Measurements from ENCODE around the gene RNF208. TPM values are rescaled to one million over a fixed set of nuclear protein-coding genes. Genes with fewer than 3 reads are reported as not detected.

Gene RNF208
- total RNA-seq, 5 donors from 2014 or later (not counting 1 experiment from before 2014, with no cell fraction given), result 0.56 to 1.6 (median 1.5) TPM

DNA sequence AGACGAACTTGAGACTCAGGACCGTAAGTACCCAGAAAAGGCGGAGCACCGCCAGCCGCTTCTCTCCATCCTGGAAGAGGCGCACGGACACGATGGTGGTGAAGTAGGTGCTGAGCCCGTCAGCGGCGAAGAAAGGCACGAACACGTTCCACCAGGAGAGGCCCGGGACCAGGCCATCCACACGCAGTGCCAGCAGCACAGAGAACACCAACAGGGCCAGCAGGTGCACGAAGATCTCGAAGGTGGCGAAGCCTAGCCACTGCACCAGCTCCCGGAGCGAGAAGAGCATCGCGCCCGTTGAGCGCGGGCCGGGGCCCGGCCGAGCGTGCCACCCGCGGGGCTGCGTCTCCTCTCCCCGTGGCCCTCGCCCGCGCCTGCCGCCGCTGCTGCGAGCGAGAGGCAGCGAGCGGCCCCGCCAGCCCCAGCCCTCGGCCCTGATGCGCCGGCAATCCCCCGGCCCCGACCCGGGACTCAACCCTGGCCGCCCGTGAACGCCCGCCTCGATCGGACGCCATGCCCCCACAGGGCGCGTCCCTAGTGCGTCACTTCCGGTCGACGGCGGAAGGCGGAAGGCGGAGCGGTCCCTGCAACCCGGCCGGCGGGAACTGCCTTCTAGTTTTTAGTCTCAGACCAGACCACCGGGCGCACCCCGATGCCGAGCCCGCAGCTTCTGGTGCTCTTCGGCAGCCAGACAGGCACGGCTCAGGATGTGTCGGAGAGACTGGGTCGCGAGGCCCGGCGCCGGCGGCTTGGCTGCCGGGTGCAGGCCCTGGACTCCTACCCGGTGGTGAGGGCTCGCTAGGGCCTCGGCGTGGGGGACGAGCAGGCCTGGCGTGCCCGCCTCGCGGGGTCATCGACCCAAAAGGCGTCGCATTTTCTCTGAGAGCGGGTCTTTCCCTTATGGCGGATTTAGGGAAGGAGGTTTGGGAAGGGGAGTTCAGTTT is 16.6 kb downstream of the RNF208 start, which contains the start of the genes NDOR1 and TMEM203:
Gene NDOR1, plus strand, starts transcription at position 575 of the 944 bp plus-strand sequence. Its CDS starts 78 bp downstream, at position 653.
Gene TMEM203, minus strand, starts transcription at position 523 of the 944 bp plus-strand sequence. Its CDS starts 234 bp downstream, at position 289.
- H3K27me3 Mint-ChIP-seq, result no peaks in the 10 kb centered on the region
- ATAC-seq (replicated peaks in 1 of 4), result peak; percentile 50 to 59 (median 54)
- WGBS (ENCODE audit: insufficient coverage), result under 1% methylated on average over 95 of the region's 98 CpGs
- ChIA-PET CTCF (interaction anchor here in 1 of 2 donors (0.6 kb wide), 1 partner anchor 31 kb away, joined by 3 read pairs; no protein-coding TSS in a partner anchor), POLR2A (interaction anchor here (1.0 to 1.2 kb wide), 2 partner anchors 17 to 36 kb away, joined by 3 to 4 read pairs; partner anchors contain the start of genes RNF208 (in 1 of the 2) and TUBB4B (in 1 of the 2))
- H3K4me3 Mint-ChIP-seq, result peak within 1 kb of the TSS; percentile 90 to 92 (median 91)
- H3K27me3 ChIP-seq (replicated peaks in 1 of 2; ENCODE audit: control insufficient read depth in 2 of 2, extremely low read depth in 1 of 2, insufficient read depth in 2 of 2, low read length in 1 of 2), result no peaks in the 10 kb centered on the region
- H3K4me1 Mint-ChIP-seq, result peaks cover 39 to 63% (median 48%) of the 10 kb centered on the region in 3 donors
- DNase-seq, result peak; percentile 80 to 95 (median 91)
- peaks cover 22 to 51% of the 10 kb centered on the region in 2 experiments for H3K4me1 ChIP-seq (ENCODE audit: control insufficient read depth in 1 of 2, extremely low read depth in 1 of 2, insufficient read depth in 2 of 2, low read length in 2 of 2)
- peak within 1 kb of the TSS; percentile 73 for H3K27ac ChIP-seq (ENCODE audit: low read length)
- peaks cover 9% of the 10 kb centered on the region for H3K36me3 Mint-ChIP-seq
- H3K27ac Mint-ChIP-seq, result peak within 1 kb of the TSS; percentile 88 to 89
- no peaks in the 10 kb centered on the region for H3K9me3 ChIP-seq
- H3K4me3 ChIP-seq (ENCODE audit: control insufficient read depth in 1 of 2, extremely low read depth in 1 of 2, low read length in 1 of 2), result peak within 1 kb of the TSS; percentile 71 to 88
- peaks cover 0 to 6% of the 10 kb centered on the region in 2 donors for H3K36me3 ChIP-seq (ENCODE audit: control insufficient read depth in 2 of 2, extremely low read depth in 1 of 2, insufficient read depth in 1 of 2, low read length in 1 of 2)
- no peaks in the 10 kb centered on the region for H3K9me3 Mint-ChIP-seq

DNA sequence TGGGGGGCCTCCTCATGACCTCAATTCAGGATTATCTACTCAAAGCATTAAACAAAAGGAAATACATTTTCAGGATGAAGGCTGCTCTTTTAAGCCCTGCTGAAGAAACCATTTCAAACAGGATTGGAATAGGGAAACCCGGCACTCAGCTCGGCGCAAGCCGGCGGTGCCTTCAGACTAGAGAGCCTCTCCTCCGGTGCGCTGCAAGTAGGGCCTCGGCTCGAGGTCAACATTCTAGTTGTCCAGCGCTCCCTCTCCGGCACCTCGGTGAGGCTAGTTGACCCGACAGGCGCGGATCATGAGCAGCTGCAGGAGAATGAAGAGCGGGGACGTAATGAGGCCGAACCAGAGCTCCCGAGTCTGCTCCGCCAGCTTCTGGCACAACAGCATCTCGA is 17.3 kb downstream of the RNF208 start:
- Mint-ChIP-seq H3K36me3 (peaks cover 9% of the 10 kb centered on the region), H3K9me3 (no peaks in the 10 kb centered on the region), H3K27me3 (no peaks in the 10 kb centered on the region), H3K4me1 (peaks cover 39 to 63% (median 48%) of the 10 kb centered on the region in 3 donors), H3K27ac (peak overlapping the region; percentile 88 to 89), H3K4me3 (peak overlapping the region; percentile 90 to 92 (median 91))
- ATAC-seq (replicated peaks in 1 of 4) (no peak), DNase-seq (no peak)
- peaks cover 0 to under 1% of the 10 kb centered on the region in 2 experiments for H3K27me3 ChIP-seq (replicated peaks in 1 of 2; ENCODE audit: control insufficient read depth in 2 of 2, extremely low read depth in 1 of 2, insufficient read depth in 2 of 2, low read length in 1 of 2)
- 21% methylated on average over 20 of the region's 21 CpGs for WGBS (ENCODE audit: insufficient coverage)
- H3K9me3 ChIP-seq, result no peaks in the 10 kb centered on the region
- H3K4me3 ChIP-seq (ENCODE audit: control insufficient read depth in 1 of 2, extremely low read depth in 1 of 2, low read length in 1 of 2), result peak overlapping the region; percentile 71 to 88
- H3K4me1 ChIP-seq (ENCODE audit: control insufficient read depth in 1 of 2, extremely low read depth in 1 of 2, insufficient read depth in 2 of 2, low read length in 2 of 2), result peaks cover 22 to 53% of the 10 kb centered on the region in 2 experiments
- ChIA-PET CTCF (interaction anchor here in 1 of 2 donors (0.5 to 0.6 kb wide), 2 partner anchors 32 to 84 kb away, joined by 3 read pairs; no protein-coding TSS in a partner anchor), POLR2A (interaction anchor here in 1 of 2 donors (1.2 kb wide), 1 partner anchor 36 kb away, joined by 4 read pairs; the partner anchor contains the start of gene TUBB4B)
- H3K27ac ChIP-seq (ENCODE audit: low read length), result peak overlapping the region; percentile 73
- peaks cover 0 to 6% of the 10 kb centered on the region in 2 donors for H3K36me3 ChIP-seq (ENCODE audit: control insufficient read depth in 2 of 2, extremely low read depth in 1 of 2, insufficient read depth in 1 of 2, low read length in 1 of 2)

DNA sequence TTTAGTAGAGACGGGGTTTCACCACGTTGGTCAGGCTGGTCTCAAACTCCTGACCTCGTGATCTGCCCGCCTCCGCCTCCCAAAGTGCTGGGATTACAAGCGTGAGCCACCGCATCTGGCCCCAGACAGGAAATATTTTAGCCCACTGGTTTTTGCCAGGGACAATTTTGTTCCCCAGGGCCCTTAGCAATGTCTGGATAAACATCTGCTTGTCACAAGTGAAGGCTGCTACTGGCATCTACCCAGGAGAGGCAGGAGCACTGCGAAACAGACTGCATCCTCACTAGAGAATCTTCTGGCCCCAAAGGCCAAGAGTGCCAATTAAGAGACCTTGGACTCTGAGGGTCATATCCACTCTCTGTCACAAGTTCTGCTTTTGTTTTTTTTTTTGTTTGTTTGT is 19.1 kb downstream of the RNF208 start:
- no peak for ATAC-seq (replicated peaks in 1 of 4)
- Mint-ChIP-seq H3K4me3 (no peak overlapping the region), H3K4me1 (peaks cover 39 to 66% (median 48%) of the 10 kb centered on the region in 3 donors), H3K27me3 (no peaks in the 10 kb centered on the region), H3K36me3 (peaks cover 6% of the 10 kb centered on the region), H3K27ac (no peak overlapping the region), H3K9me3 (no peaks in the 10 kb centered on the region)
- Histone ChIP-seq H3K36me3 (ENCODE audit: control insufficient read depth in 2 of 2, extremely low read depth in 1 of 2, insufficient read depth in 1 of 2, low read length in 1 of 2) (peaks cover 0 to 2% of the 10 kb centered on the region in 2 donors), H3K27me3 (replicated peaks in 1 of 2; ENCODE audit: control insufficient read depth in 2 of 2, extremely low read depth in 1 of 2, insufficient read depth in 2 of 2, low read length in 1 of 2) (peaks cover 0 to 11% of the 10 kb centered on the region in 2 experiments), H3K9me3 (no peaks in the 10 kb centered on the region), H3K4me1 (ENCODE audit: control insufficient read depth in 1 of 2, extremely low read depth in 1 of 2, insufficient read depth in 2 of 2, low read length in 2 of 2) (peaks cover 22 to 66% of the 10 kb centered on the region in 2 experiments), H3K4me3 (ENCODE audit: control insufficient read depth in 1 of 2, extremely low read depth in 1 of 2, low read length in 1 of 2) (no peak overlapping the region), H3K27ac (ENCODE audit: low read length) (no peak overlapping the region)
- WGBS (ENCODE audit: insufficient coverage), result 97% methylated on average over 4 of the region's 8 CpGs
- ChIA-PET POLR2A (interaction anchor here in 1 of 2 donors (0.7 kb wide), 1 partner anchor 51 kb away, joined by 4 read pairs; no protein-coding TSS in a partner anchor), CTCF (interaction anchor here in 1 of 2 donors (0.7 kb wide), 1 partner anchor 14 kb away, joined by 5 read pairs; no protein-coding TSS in a partner anchor)
- no peak for DNase-seq

DNA sequence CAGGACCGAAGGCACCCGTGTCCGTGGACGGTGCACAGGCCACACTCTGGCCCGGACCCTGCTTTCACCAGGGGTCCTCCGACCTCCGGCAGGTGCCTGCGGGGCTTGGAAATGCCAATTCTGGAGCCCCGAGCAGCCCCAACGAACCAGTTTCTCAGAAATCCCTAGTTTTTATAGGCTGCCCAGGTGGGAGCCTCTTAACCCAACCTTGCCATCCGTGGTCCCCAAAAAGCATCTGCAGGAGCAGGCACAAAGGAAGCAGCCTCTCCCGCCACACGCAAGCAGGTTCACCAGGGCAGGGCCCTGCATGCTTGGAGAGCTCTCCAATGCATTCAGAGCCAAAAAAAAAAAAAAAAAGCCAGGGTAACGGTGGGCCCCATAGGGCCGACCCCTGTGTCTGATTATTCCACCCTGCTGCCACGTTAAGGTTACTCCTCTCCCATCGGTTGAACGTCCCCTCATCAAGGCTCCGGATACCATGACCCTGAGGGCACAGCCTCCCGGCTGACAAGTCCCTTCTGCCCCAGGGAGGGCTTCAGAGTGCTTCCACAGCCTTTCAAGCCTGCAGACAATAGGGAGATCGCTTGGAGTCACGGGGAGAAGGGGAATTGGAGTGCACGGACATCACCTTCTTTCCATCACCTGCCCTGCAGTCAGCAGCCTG is 20.7 kb downstream of the RNF208 start:
- peaks cover 18 to 55% of the 10 kb centered on the region in 2 experiments for H3K4me1 ChIP-seq (ENCODE audit: control insufficient read depth in 1 of 2, extremely low read depth in 1 of 2, insufficient read depth in 2 of 2, low read length in 2 of 2)
- H3K36me3 Mint-ChIP-seq, result no peaks in the 10 kb centered on the region
- peaks cover 25 to 53% (median 35%) of the 10 kb centered on the region in 3 donors for H3K4me1 Mint-ChIP-seq
- peak overlapping the region; percentile 78 to 89 (median 81) for H3K4me3 Mint-ChIP-seq
- ChIA-PET CTCF (interaction anchor here in 1 of 2 donors (0.6 to 0.9 kb wide), 2 partner anchors 13 to 68 kb away, joined by 3 to 4 read pairs; partner anchors contain the start of genes ANAPC2 and SSNA1), POLR2A (interaction anchor here (0.6 to 1.6 kb wide), 5 partner anchors 11 to 115 kb away, joined by 3 to 7 read pairs (median 4); partner anchors contain the start of genes MAN1B1 (in 1 of the 2) and TUBB4B (in 1 of the 2))
- 31% methylated on average over 22 of the region's 23 CpGs for WGBS (ENCODE audit: insufficient coverage)
- ATAC-seq (replicated peaks in 1 of 4) (no peak), DNase-seq (no peak)
- H3K9me3 ChIP-seq, result no peaks in the 10 kb centered on the region
- no peaks in the 10 kb centered on the region for H3K9me3 Mint-ChIP-seq
- no peaks in the 10 kb centered on the region for H3K27me3 Mint-ChIP-seq
- peaks cover 0 to 2% of the 10 kb centered on the region in 2 donors for H3K36me3 ChIP-seq (ENCODE audit: control insufficient read depth in 2 of 2, extremely low read depth in 1 of 2, insufficient read depth in 1 of 2, low read length in 1 of 2)
- peak overlapping the region; percentile 84 for H3K27ac ChIP-seq (ENCODE audit: low read length)
- peaks cover 0 to 11% of the 10 kb centered on the region in 2 experiments for H3K27me3 ChIP-seq (replicated peaks in 1 of 2; ENCODE audit: control insufficient read depth in 2 of 2, extremely low read depth in 1 of 2, insufficient read depth in 2 of 2, low read length in 1 of 2)
- peak overlapping the region; percentile 78 to 79 for H3K27ac Mint-ChIP-seq
- peak overlapping the region; percentile 75 to 83 for H3K4me3 ChIP-seq (ENCODE audit: control insufficient read depth in 1 of 2, extremely low read depth in 1 of 2, low read length in 1 of 2)

DNA sequence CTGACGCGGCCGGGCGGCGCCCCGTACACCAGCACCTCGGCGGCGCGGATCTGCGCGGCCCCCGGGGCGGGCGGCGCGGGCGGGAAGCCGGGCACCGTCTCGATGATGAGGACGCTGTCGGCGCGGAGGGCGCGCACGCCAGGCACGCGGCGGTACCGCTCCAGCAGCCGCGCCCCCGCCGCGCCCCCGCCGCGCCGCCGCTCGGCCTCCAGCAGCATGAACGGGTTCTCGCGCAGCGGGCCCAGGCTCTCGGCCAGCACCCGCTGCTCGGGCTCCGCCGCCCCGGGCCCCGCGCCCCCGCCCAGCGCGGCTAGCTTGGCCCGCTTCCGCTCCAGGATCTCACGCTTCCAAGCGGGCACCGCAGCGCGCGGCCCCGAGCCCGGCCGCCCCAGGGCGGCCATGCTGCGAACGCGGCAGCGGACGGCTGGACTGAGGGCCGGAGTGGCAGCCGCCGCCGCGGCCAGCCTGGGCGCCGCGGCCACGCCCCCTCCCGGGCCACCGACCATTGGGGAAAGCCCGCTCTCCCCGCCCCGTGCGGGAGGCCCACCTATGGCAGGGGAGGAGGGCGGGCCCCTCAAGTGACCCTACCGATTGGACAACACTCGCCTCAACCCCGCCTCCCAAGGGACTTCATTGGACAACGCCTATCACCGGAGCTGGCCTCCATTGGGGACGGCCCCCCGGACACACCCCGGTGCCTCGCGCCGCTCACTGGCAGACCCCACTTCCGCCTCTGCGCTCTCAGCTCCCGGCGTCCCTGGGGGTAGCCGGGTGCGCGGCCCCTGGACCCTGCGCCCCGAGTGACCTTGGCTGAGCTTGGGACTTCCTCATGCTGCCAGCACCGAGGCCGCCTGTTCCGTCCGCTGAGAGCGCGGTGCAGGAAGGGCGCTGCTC is 21.5 kb downstream of the RNF208 start, which contains the start of gene TPRN:
Gene TPRN, minus strand, starts transcription at position 431 of the 894 bp plus-strand sequence. Its CDS starts 30 bp downstream, at position 401.
- H3K27me3 Mint-ChIP-seq, result no peaks in the 10 kb centered on the region
- peak within 1 kb of the TSS; percentile 81 to 89 (median 81) for H3K4me3 Mint-ChIP-seq
- ChIA-PET CTCF (interaction anchor here in 1 of 2 donors (0.5 to 0.9 kb wide), 3 partner anchors 12 to 222 kb away, joined by 3 to 4 read pairs (median 4); partner anchors contain the start of genes ANAPC2, EXD3, NOXA1 and SSNA1), POLR2A (interaction anchor here (0.5 to 1.6 kb wide), 6 partner anchors 11 to 114 kb away, joined by 3 to 7 read pairs (median 4); partner anchors contain the start of genes MAN1B1 (in 1 of the 2) and TUBB4B (in 1 of the 2))
- peak within 1 kb of the TSS; percentile 84 for H3K27ac ChIP-seq (ENCODE audit: low read length)
- H3K4me1 ChIP-seq (ENCODE audit: control insufficient read depth in 1 of 2, extremely low read depth in 1 of 2, insufficient read depth in 2 of 2, low read length in 2 of 2), result peaks cover 14 to 48% of the 10 kb centered on the region in 2 experiments
- H3K9me3 ChIP-seq, result no peaks in the 10 kb centered on the region
- under 1% methylated on average over 118 of the region's 118 CpGs for WGBS (ENCODE audit: insufficient coverage)
- peak within 1 kb of the TSS; percentile 75 to 83 for H3K4me3 ChIP-seq (ENCODE audit: control insufficient read depth in 1 of 2, extremely low read depth in 1 of 2, low read length in 1 of 2)
- ATAC-seq (replicated peaks in 1 of 4) (peak; percentile 92 to 96 (median 96)), DNase-seq (peak; percentile 93 to 99 (median 98))
- peaks cover 0 to 11% of the 10 kb centered on the region in 2 experiments for H3K27me3 ChIP-seq (replicated peaks in 1 of 2; ENCODE audit: control insufficient read depth in 2 of 2, extremely low read depth in 1 of 2, insufficient read depth in 2 of 2, low read length in 1 of 2)
- peaks cover 0 to 2% of the 10 kb centered on the region in 2 donors for H3K36me3 ChIP-seq (ENCODE audit: control insufficient read depth in 2 of 2, extremely low read depth in 1 of 2, insufficient read depth in 1 of 2, low read length in 1 of 2)
- H3K36me3 Mint-ChIP-seq, result no peaks in the 10 kb centered on the region
- peak within 1 kb of the TSS; percentile 78 to 79 for H3K27ac Mint-ChIP-seq
- peaks cover 19 to 46% (median 31%) of the 10 kb centered on the region in 3 donors for H3K4me1 Mint-ChIP-seq
- H3K9me3 Mint-ChIP-seq, result no peaks in the 10 kb centered on the region
